A673 (cell line): Measurements from ENCODE around the gene TCERG1L.

Experiments used
- EZH2 ChIP-seq: fragments of 200-600 bp; sonication (generic); IDR thresholded peaks from 2 replicates; pipeline ENCODE4 v1.6.1; 2017; ENCODE audit warnings: borderline replicate concordance, low read depth, mild to moderate bottlenecking, mixed read lengths, antibody characterized with exemption, low read length; ENCODE audit not compliant: poor library complexity, severe bottlenecking
- TF ChIP-seq, protein P1 (sequence below): fragments of 300-800, 200-600 bp; sonication (generic); conservative IDR thresholded peaks from 2 replicates; pipeline ENCODE4 v1.5.1; 2017; ENCODE audit warnings: low read depth, mild to moderate bottlenecking, antibody characterized with exemption, low read length, moderate library complexity, mixed read lengths

DNA sequence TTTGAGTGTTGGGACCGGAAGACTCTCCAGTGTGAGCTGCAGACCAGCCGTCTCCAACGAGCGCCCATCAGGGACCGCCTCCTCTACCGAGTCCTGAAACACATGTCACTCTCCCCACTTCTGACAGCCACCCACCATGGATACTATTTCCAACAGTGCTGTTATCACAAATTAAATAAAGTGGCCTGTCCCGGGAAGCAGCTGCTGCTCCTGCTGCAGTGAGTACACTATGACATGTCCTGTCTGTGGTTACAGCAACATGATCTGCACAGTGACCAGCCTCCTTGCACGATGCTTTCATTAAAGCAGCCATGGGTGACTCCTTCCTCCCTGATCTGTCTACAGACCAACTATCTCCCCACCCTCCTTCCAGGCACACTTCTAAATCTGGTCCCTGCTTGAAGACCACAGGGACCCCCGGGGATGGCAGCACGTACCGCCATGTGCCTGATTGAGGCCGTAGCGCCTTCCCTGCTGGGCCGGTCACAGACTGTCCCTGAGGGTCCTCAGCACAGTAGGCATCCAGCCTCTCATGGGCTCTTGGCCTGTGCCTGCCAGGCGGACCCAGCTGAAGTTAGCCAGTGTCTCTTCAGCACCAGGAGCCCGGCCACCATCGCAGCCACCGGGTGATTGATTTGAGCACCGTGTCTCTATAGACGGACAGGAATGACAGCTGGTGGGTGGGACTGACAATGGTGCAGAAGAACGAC is 58.8 kb downstream of the TCERG1L start:
- TF ChIP-seq, protein P1, sequence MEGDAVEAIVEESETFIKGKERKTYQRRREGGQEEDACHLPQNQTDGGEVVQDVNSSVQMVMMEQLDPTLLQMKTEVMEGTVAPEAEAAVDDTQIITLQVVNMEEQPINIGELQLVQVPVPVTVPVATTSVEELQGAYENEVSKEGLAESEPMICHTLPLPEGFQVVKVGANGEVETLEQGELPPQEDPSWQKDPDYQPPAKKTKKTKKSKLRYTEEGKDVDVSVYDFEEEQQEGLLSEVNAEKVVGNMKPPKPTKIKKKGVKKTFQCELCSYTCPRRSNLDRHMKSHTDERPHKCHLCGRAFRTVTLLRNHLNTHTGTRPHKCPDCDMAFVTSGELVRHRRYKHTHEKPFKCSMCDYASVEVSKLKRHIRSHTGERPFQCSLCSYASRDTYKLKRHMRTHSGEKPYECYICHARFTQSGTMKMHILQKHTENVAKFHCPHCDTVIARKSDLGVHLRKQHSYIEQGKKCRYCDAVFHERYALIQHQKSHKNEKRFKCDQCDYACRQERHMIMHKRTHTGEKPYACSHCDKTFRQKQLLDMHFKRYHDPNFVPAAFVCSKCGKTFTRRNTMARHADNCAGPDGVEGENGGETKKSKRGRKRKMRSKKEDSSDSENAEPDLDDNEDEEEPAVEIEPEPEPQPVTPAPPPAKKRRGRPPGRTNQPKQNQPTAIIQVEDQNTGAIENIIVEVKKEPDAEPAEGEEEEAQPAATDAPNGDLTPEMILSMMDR, result no peak
- TF ChIP-seq EZH2, result no peak
